Mesenchymal stem cell (in vitro differentiated cells and primary cell): Measurements from ENCODE around the gene CRYAA.
"Not testable (repeated sequence)": the region's sequence is repeated elsewhere in the genome, so short reads cannot be mapped to it uniquely, and the experiment has no call there.

ENCODE experiments used
- DNase-seq: peaks from one replicate; pipeline ENCODE4 v3.0.0-alpha.2; 2013
- H2AFZ ChIP-seq: one replicate; pipeline ENCODE4 v1.6.1; 2013; ENCODE audit warnings: low read depth, mild to moderate bottlenecking, control low read depth, inconsistent platforms, low read length, moderate library complexity
- H2AK5ac ChIP-seq: 2 replicates; pipeline ENCODE4 v1.6.1; 2013; ENCODE audit warnings: low read length, moderate library complexity, mild to moderate bottlenecking, inconsistent platforms; ENCODE audit not compliant: severe bottlenecking
- H2BK120ac ChIP-seq: one replicate; pipeline ENCODE4 v1.6.1; 2013; ENCODE audit warnings: low read depth, mild to moderate bottlenecking, inconsistent platforms, low read length, moderate library complexity
- H2BK12ac ChIP-seq, 2 experiments: one replicate each; pipeline ENCODE4 v1.6.1; 2013; ENCODE audit warnings: inconsistent platforms in 2 of 2, low read length in 2 of 2, mild to moderate bottlenecking in 2 of 2, moderate library complexity in 2 of 2, control low read depth in 1 of 2
- H2BK15ac ChIP-seq: one replicate; pipeline ENCODE4 v1.6.1; 2013; ENCODE audit warnings: mild to moderate bottlenecking, low read depth, inconsistent platforms; ENCODE audit not compliant: poor library complexity, severe bottlenecking
- H2BK5ac ChIP-seq: 2 replicates; pipeline ENCODE4 v1.6.1; 2013; ENCODE audit warnings: low read depth, mild to moderate bottlenecking, low read length, control low read depth, inconsistent platforms; ENCODE audit not compliant: poor library complexity, severe bottlenecking
- H3K14ac ChIP-seq, 2 experiments: one replicate each; pipeline ENCODE4 v1.6.1; 2013; ENCODE audit warnings: inconsistent platforms in 2 of 2, low read length in 2 of 2, control low read depth in 1 of 2, mild to moderate bottlenecking in 1 of 2, moderate library complexity in 1 of 2
- H3K18ac ChIP-seq, 2 experiments: one replicate each; pipeline ENCODE4 v1.6.1; 2013; ENCODE audit warnings: inconsistent platforms in 2 of 2, low read length in 2 of 2, control low read depth in 1 of 2, low read depth in 1 of 2, mild to moderate bottlenecking in 1 of 2
- H3K23ac ChIP-seq, 2 experiments: one replicate each; pipeline ENCODE4 v1.6.1; 2013; ENCODE audit warnings: inconsistent platforms in 2 of 2, low read length in 2 of 2, mild to moderate bottlenecking in 2 of 2, moderate library complexity in 2 of 2, control low read depth in 1 of 2
- H3K27ac ChIP-seq: 2 replicates; pipeline ENCODE4 v1.5.1; 2013; ENCODE audit warnings: mild to moderate bottlenecking, moderate library complexity, low read length, control low read depth, inconsistent platforms; ENCODE audit not compliant: poor library complexity, severe bottlenecking
- H3K27me3 ChIP-seq, 2 experiments: 2 replicates each; pipeline versions ENCODE4 v1.6.1 to v1.7.0; 2013; ENCODE audit warnings: low read length in 2 of 2, mild to moderate bottlenecking in 2 of 2, moderate library complexity in 2 of 2, control low read depth in 1 of 2, inconsistent platforms in 1 of 2; ENCODE audit not compliant: control insufficient read depth in 1 of 2, insufficient read depth in 1 of 2
- H3K36me3 ChIP-seq, 2 experiments: 2 replicates each; pipeline versions ENCODE4 v1.6.1 to v1.7.0; 2013; ENCODE audit warnings: low read length in 2 of 2, control low read depth in 1 of 2, inconsistent platforms in 1 of 2, low read depth in 1 of 2, mild to moderate bottlenecking in 1 of 2; ENCODE audit not compliant: insufficient read depth in 2 of 2, control insufficient read depth in 1 of 2
- H3K4ac ChIP-seq, 2 experiments: one replicate each; pipeline ENCODE4 v1.6.1; 2013; ENCODE audit warnings: inconsistent platforms in 2 of 2, low read length in 2 of 2, mild to moderate bottlenecking in 2 of 2, moderate library complexity in 2 of 2, control low read depth in 1 of 2, low read depth in 1 of 2
- H3K4me1 ChIP-seq: 2 replicates; pipeline ENCODE4 v1.6.1; 2013; ENCODE audit warnings: low read depth, low read length, control low read depth; ENCODE audit not compliant: control insufficient read depth, insufficient read depth
- H3K4me2 ChIP-seq: 2 replicates; pipeline ENCODE4 v1.6.1; 2013; ENCODE audit warnings: low read length, mild to moderate bottlenecking, inconsistent platforms; ENCODE audit not compliant: poor library complexity, severe bottlenecking
- H3K4me3 ChIP-seq, 2 experiments: 2 replicates each; pipeline versions ENCODE4 v1.5.1 to v1.7.0; 2013; ENCODE audit warnings: low read length in 2 of 2, mild to moderate bottlenecking in 2 of 2, control low read depth in 1 of 2, low read depth in 1 of 2; ENCODE audit not compliant: insufficient read depth in 1 of 2
- H3K79me1 ChIP-seq: replicated peaks from 2 replicates; pipeline ENCODE4 v1.6.1; 2013; ENCODE audit warnings: mild to moderate bottlenecking, control low read depth, low read length, inconsistent platforms; ENCODE audit not compliant: poor library complexity, severe bottlenecking
- H3K9ac ChIP-seq: 2 replicates; pipeline ENCODE4 v1.7.0; 2013; ENCODE audit warnings: mild to moderate bottlenecking, low read length, moderate library complexity
- H3K9me3 ChIP-seq: 2 replicates; pipeline ENCODE4 v1.7.0; 2013; ENCODE audit warnings: mild to moderate bottlenecking, low read length; ENCODE audit not compliant: control insufficient read depth
- H4K8ac ChIP-seq: one replicate; pipeline ENCODE4 v1.6.1; 2013; ENCODE audit warnings: inconsistent platforms, mild to moderate bottlenecking, low read length, moderate library complexity
- H4K91ac ChIP-seq: one replicate; pipeline ENCODE4 v1.6.1; 2013; ENCODE audit warnings: mild to moderate bottlenecking, low read length, inconsistent platforms
- WGBS: methylation state at CpG from one replicate; pipeline ENCODE4 v1.1.7; 2013; ENCODE audit warnings: mixed read lengths; 5-methylcytosine and 5-hydroxymethylcytosine counted together

The CRYAA gene

DNA sequence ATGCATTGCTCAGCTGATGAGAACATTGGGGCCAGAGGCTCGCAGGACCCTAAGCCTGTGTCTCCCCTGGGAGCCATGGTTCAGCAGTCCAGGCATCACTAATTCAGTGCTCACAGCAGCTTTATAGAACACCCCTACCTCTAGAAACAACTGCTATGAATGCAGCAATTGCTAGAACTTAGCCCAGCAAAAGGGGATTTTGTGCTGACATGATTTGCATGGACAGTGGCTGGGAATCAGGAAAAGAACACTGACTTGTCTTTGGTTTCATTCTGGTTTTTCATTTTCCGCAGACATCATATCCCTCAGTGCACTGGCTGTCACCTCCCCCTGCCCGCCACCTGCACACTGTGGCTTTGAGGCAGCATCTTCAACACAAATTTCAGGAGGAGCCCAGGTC lies 4.0 kb upstream of the CRYAA start:
- not testable (repeated sequence) for H3K4me2 ChIP-seq, H2BK15ac ChIP-seq, DNase-seq, H3K36me3 ChIP-seq, H3K14ac ChIP-seq, H2AFZ ChIP-seq, H3K27ac ChIP-seq, H3K9ac ChIP-seq, H3K4me3 ChIP-seq, H3K79me1 ChIP-seq, H4K8ac ChIP-seq, H2BK12ac ChIP-seq, H4K91ac ChIP-seq, H2AK5ac ChIP-seq, H3K27me3 ChIP-seq, H3K23ac ChIP-seq, H3K4ac ChIP-seq, H2BK5ac ChIP-seq, H2BK120ac ChIP-seq, H3K18ac ChIP-seq, H3K4me1 ChIP-seq, H3K9me3 ChIP-seq
- no CpG with 5 or more reads among the region's 3 CpGs for WGBS

DNA sequence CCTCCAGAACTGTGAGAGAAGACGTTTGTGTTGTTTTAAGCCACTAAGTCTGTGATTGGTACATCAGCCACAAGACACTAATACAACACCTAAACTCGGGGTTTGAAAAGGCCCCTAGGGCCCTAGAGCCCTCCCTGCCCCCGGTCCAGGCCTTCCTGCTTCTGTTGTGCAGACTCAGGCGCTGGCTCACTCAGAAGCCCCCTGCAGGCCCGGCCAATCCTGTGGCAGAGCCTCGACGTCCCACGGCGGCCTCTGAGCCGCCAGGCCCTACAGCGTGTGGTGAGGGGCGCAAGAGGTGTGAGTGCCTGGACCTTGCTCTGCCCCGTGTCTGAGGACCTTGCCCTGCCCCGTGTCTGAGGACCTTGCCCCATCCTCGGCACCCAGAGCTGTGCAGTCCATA lies 3.1 kb upstream of the CRYAA start:
- DNase-seq, H2BK15ac ChIP-seq, H3K79me1 ChIP-seq, H3K23ac ChIP-seq, H3K9ac ChIP-seq, H3K18ac ChIP-seq, H2BK12ac ChIP-seq, H2BK120ac ChIP-seq, H3K4me2 ChIP-seq, H3K36me3 ChIP-seq, H4K91ac ChIP-seq, H2AK5ac ChIP-seq, H3K4ac ChIP-seq, H3K4me3 ChIP-seq, H3K27ac ChIP-seq, H3K4me1 ChIP-seq, H3K9me3 ChIP-seq, H4K8ac ChIP-seq, H3K27me3 ChIP-seq, H2BK5ac ChIP-seq, H3K14ac ChIP-seq, H2AFZ ChIP-seq: not testable (repeated sequence)
- no CpG with 5 or more reads among the region's 15 CpGs for WGBS

DNA sequence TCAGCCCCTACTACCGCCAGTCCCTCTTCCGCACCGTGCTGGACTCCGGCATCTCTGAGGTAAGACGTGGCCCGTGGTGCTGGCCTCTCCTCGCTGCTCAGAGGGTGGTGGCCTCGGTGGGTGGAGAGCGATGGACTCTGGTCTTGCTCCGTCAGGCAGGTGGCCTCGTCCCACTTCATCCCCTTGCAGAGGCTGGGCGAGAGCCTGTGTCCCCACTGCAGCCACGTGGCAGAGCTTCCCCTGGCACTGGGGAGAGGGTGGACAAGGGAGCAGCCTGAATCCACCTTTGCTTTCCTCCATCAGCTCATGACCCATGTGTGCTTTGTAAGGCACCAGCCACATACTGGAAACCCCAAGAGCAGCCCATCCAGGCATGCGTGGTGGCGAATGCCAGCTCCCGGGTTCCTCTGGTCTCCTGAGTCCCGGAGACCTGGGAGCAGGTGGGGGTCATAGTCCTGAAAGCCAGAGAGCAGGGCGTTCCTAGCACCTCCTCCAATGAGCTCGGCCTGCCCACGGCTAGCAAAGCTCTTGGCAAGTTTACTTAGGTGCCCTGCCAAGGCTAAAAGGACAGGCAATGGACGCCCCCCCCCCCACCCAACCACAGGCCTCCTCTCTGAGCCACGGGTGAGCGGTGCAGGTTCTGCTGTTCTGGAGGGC lies 550 bp downstream of the CRYAA start:
- H3K23ac ChIP-seq, H3K79me1 ChIP-seq, H2BK120ac ChIP-seq, H2BK5ac ChIP-seq, H3K36me3 ChIP-seq, H3K4ac ChIP-seq, H2AFZ ChIP-seq, H3K4me2 ChIP-seq, H3K4me1 ChIP-seq, H3K4me3 ChIP-seq, H3K27ac ChIP-seq, DNase-seq, H2AK5ac ChIP-seq, H3K9ac ChIP-seq, H3K18ac ChIP-seq, H2BK12ac ChIP-seq, H2BK15ac ChIP-seq, H4K91ac ChIP-seq, H3K14ac ChIP-seq, H4K8ac ChIP-seq, H3K9me3 ChIP-seq, H3K27me3 ChIP-seq: not testable (repeated sequence)
- WGBS = no CpG with 5 or more reads among the region's 23 CpGs

DNA sequence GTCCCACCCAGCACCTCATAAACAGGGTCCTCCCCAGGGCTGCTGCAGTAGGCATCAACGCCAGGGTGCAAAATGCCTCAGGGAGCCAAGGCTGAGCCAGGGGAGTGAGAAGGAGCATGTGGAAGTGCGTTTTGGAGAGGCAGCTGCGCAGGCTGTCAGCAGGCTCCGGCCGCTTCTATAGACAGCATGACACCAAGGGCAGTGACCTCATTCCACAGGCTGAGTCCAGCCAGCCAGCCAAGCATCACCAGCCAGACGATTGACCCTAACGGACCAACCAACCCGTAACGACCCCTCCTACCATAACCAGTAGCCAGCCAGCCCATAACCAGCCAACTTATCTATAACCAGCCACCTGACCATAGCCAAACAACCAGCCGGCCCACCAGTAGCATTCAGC lies 1.1 kb downstream of the CRYAA start:
- H3K4me1 ChIP-seq, H3K23ac ChIP-seq, H3K79me1 ChIP-seq, H3K9ac ChIP-seq, H2AK5ac ChIP-seq, H4K8ac ChIP-seq, H3K4ac ChIP-seq, H2BK5ac ChIP-seq, H3K9me3 ChIP-seq, H3K18ac ChIP-seq, H2AFZ ChIP-seq, H3K4me2 ChIP-seq, H3K27ac ChIP-seq, H2BK12ac ChIP-seq, H3K36me3 ChIP-seq, H3K27me3 ChIP-seq, H3K14ac ChIP-seq, H2BK120ac ChIP-seq, H2BK15ac ChIP-seq, H4K91ac ChIP-seq, H3K4me3 ChIP-seq, DNase-seq: not testable (repeated sequence)
- WGBS = no CpG with 5 or more reads among the region's 10 CpGs
